Astrocyte (in vitro differentiated cells and primary cell): ENCODE results near the gene POM121L2. TPM values are rescaled to one million over a fixed set of nuclear protein-coding genes. Genes with fewer than 3 reads are reported as not detected.
A peak's percentile ranks its signal among the peaks of the same experiment; 100 is the strongest.

Experiments used
- DNase-seq: peaks from one replicate; pipeline ENCODE4 v3.0.0-alpha.2; 2010; ENCODE audit warnings: low read depth
- FAIRE-seq: peaks from 2 replicates; lab custom pipeline; 2011; peaks lifted over from hg19 to GRCh38; lab: Jason Lieb, UNC
- H2AFZ ChIP-seq: 2 replicates; pipeline ENCODE4 v1.6.0; 2012; ENCODE audit warnings: low read depth, low read length, inconsistent platforms
- H3K27ac ChIP-seq: 2 replicates; pipeline ENCODE4 v1.5.1; 2011; ENCODE audit warnings: low read depth, low read length, inconsistent platforms
- H3K27me3 ChIP-seq: 2 replicates; pipeline ENCODE4 v1.6.0; 2011; ENCODE audit warnings: low read length, inconsistent platforms; ENCODE audit not compliant: insufficient read depth
- H3K36me3 ChIP-seq: 2 replicates; pipeline ENCODE4 v1.5.1; 2011; ENCODE audit warnings: low read length, inconsistent platforms; ENCODE audit not compliant: insufficient read depth
- H3K4me1 ChIP-seq: 2 replicates; pipeline ENCODE4 v1.5.1; 2011; ENCODE audit warnings: low read length, inconsistent platforms; ENCODE audit not compliant: insufficient read depth
- H3K4me2 ChIP-seq: 2 replicates; pipeline ENCODE4 v1.6.0; 2012; ENCODE audit warnings: low read length, inconsistent platforms
- H3K4me3 ChIP-seq: 2 replicates; pipeline ENCODE4 v1.5.1; 2011; ENCODE audit warnings: low read depth, mild to moderate bottlenecking, low read length, inconsistent platforms; ENCODE audit not compliant: insufficient read depth
- H3K79me2 ChIP-seq: 2 replicates; pipeline ENCODE4 v1.6.0; 2012; ENCODE audit warnings: mild to moderate bottlenecking, low read length, inconsistent platforms; ENCODE audit not compliant: insufficient read depth
- H3K9ac ChIP-seq: 2 replicates; pipeline ENCODE4 v1.6.0; 2012; ENCODE audit warnings: mild to moderate bottlenecking, low read length, inconsistent platforms
- H3K9me3 ChIP-seq: 2 replicates; pipeline ENCODE4 v1.5.1; 2012; ENCODE audit warnings: low read depth, mild to moderate bottlenecking, low read length, inconsistent platforms; ENCODE audit not compliant: insufficient read depth
- H4K20me1 ChIP-seq: 2 replicates; pipeline ENCODE4 v1.6.0; 2012; ENCODE audit warnings: low read length, inconsistent platforms; ENCODE audit not compliant: insufficient read depth
- H3K27ac Mint-ChIP-seq: one replicate; pipeline ENCODE4 v1.8.0; 2021; ENCODE audit warnings: mild to moderate bottlenecking, mixed read lengths; ENCODE audit not compliant: unreplicated experiment
- H3K27me3 Mint-ChIP-seq: one replicate; pipeline ENCODE4 v1.8.0; 2021; ENCODE audit warnings: low read depth, mixed read lengths; ENCODE audit not compliant: unreplicated experiment
- H3K36me3 Mint-ChIP-seq: one replicate; pipeline ENCODE4 v1.8.0; 2021; ENCODE audit warnings: low read depth, mixed read lengths; ENCODE audit not compliant: unreplicated experiment
- H3K4me1 Mint-ChIP-seq: one replicate; pipeline ENCODE4 v1.8.0; 2021; ENCODE audit warnings: low read depth, mixed read lengths; ENCODE audit not compliant: unreplicated experiment
- H3K4me3 Mint-ChIP-seq: one replicate; pipeline ENCODE4 v1.8.0; 2021; ENCODE audit warnings: mild to moderate bottlenecking, moderate library complexity, mixed read lengths; ENCODE audit not compliant: unreplicated experiment
- H3K9me3 Mint-ChIP-seq: one replicate; pipeline ENCODE4 v1.8.0; 2021; ENCODE audit warnings: mild to moderate bottlenecking, mixed read lengths; ENCODE audit not compliant: unreplicated experiment
- EZH2 ChIP-seq: IDR thresholded peaks from 2 replicates; pipeline ENCODE4 v1.6.1; 2012; ENCODE audit warnings: mild to moderate bottlenecking, low read length, inconsistent platforms; ENCODE audit not compliant: insufficient read depth
- total RNA-seq: library from RNA; stranded (reverse); gene quantifications from 2 replicates; pipeline ENCODE4 v1.2.1, GENCODE V29; 2021
- TF ChIP-seq, protein P1 (sequence below): IDR thresholded peaks from 2 replicates; pipeline ENCODE4 v1.5.1; 2011; ENCODE audit warnings: low read depth, mild to moderate bottlenecking, inconsistent platforms, low read length, moderate library complexity; ENCODE audit not compliant: insufficient read depth

The POM121L2 gene
- total RNA-seq, 1 donor from 2014 or later: not detected

- peak overlapping the region; percentile 50 for H3K4me3 Mint-ChIP-seq
Observed at GRCh38 chr6:27260836-27261375, 51.2 kb downstream of the POM121L2 start.

GRCh38 chr6:27260369-27260768 lies 51.7 kb downstream of the POM121L2 start:
- Histone ChIP-seq H3K4me3 (peak overlapping the region; percentile 13), H2AFZ (peak overlapping the region; percentile 34), H3K4me1 (no peaks in the 10 kb centered on the region), H3K79me2 (no peaks in the 10 kb centered on the region), H3K27me3 (peaks cover 2% of the 10 kb centered on the region), H3K27ac (no peak overlapping the region), H3K9ac (no peak overlapping the region), H4K20me1 (no peaks in the 10 kb centered on the region), H3K9me3 (no peaks in the 10 kb centered on the region), H3K36me3 (no peaks in the 10 kb centered on the region), H3K4me2 (peak overlapping the region; percentile 58)
- no peak for DNase-seq
- Mint-ChIP-seq H3K27ac (no peak overlapping the region), H3K9me3 (peaks cover 2% of the 10 kb centered on the region), H3K36me3 (no peaks in the 10 kb centered on the region), H3K4me3 (peak overlapping the region; percentile 50), H3K4me1 (peaks cover 2% of the 10 kb centered on the region), H3K27me3 (peaks cover 25% of the 10 kb centered on the region)
- no peak for TF ChIP-seq EZH2
- TF ChIP-seq, protein P1, sequence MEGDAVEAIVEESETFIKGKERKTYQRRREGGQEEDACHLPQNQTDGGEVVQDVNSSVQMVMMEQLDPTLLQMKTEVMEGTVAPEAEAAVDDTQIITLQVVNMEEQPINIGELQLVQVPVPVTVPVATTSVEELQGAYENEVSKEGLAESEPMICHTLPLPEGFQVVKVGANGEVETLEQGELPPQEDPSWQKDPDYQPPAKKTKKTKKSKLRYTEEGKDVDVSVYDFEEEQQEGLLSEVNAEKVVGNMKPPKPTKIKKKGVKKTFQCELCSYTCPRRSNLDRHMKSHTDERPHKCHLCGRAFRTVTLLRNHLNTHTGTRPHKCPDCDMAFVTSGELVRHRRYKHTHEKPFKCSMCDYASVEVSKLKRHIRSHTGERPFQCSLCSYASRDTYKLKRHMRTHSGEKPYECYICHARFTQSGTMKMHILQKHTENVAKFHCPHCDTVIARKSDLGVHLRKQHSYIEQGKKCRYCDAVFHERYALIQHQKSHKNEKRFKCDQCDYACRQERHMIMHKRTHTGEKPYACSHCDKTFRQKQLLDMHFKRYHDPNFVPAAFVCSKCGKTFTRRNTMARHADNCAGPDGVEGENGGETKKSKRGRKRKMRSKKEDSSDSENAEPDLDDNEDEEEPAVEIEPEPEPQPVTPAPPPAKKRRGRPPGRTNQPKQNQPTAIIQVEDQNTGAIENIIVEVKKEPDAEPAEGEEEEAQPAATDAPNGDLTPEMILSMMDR: no peak
- FAIRE-seq: no peak

More at GRCh38 chr6:27260836-27261375, 51.2 kb downstream of the POM121L2 start:
- Histone ChIP-seq H3K27ac (no peak overlapping the region), H2AFZ (peak overlapping the region; percentile 34), H3K36me3 (no peaks in the 10 kb centered on the region), H3K4me3 (peak overlapping the region; percentile 13), H4K20me1 (no peaks in the 10 kb centered on the region), H3K4me2 (peak overlapping the region; percentile 58), H3K79me2 (no peaks in the 10 kb centered on the region), H3K9me3 (no peaks in the 10 kb centered on the region), H3K9ac (no peak overlapping the region), H3K27me3 (peaks cover 2% of the 10 kb centered on the region), H3K4me1 (no peaks in the 10 kb centered on the region)
- Mint-ChIP-seq H3K36me3 (no peaks in the 10 kb centered on the region), H3K27me3 (peaks cover 21% of the 10 kb centered on the region), H3K9me3 (peaks cover 2% of the 10 kb centered on the region), H3K27ac (no peak overlapping the region), H3K4me1 (peaks cover 2% of the 10 kb centered on the region)
- no peak for DNase-seq
- no peak for FAIRE-seq
- TF ChIP-seq, protein P1: no peak
- TF ChIP-seq EZH2: no peak

Other genes starting within 250 kb of the POM121L2 start
- 2.0 and 2.3 TPM in 2 replicates for gene PRSS16, start 64.6 kb downstream of the POM121L2 start, total RNA-seq
- 6.0 and 7.2 TPM in 2 replicates for gene ZNF391, start 76.5 kb upstream of the POM121L2 start, total RNA-seq
- gene ZNF184, start 160.8 kb upstream of the POM121L2 start, total RNA-seq: 5.1 and 5.7 TPM in 2 replicates